ENCODE results near the gene UNC5C.

UNC5C gene

GRCh38 chr4:95544113-95545103 lies 4.4 kb downstream of the UNC5C start (continued):
- TF ChIP-seq, protein P1, sequence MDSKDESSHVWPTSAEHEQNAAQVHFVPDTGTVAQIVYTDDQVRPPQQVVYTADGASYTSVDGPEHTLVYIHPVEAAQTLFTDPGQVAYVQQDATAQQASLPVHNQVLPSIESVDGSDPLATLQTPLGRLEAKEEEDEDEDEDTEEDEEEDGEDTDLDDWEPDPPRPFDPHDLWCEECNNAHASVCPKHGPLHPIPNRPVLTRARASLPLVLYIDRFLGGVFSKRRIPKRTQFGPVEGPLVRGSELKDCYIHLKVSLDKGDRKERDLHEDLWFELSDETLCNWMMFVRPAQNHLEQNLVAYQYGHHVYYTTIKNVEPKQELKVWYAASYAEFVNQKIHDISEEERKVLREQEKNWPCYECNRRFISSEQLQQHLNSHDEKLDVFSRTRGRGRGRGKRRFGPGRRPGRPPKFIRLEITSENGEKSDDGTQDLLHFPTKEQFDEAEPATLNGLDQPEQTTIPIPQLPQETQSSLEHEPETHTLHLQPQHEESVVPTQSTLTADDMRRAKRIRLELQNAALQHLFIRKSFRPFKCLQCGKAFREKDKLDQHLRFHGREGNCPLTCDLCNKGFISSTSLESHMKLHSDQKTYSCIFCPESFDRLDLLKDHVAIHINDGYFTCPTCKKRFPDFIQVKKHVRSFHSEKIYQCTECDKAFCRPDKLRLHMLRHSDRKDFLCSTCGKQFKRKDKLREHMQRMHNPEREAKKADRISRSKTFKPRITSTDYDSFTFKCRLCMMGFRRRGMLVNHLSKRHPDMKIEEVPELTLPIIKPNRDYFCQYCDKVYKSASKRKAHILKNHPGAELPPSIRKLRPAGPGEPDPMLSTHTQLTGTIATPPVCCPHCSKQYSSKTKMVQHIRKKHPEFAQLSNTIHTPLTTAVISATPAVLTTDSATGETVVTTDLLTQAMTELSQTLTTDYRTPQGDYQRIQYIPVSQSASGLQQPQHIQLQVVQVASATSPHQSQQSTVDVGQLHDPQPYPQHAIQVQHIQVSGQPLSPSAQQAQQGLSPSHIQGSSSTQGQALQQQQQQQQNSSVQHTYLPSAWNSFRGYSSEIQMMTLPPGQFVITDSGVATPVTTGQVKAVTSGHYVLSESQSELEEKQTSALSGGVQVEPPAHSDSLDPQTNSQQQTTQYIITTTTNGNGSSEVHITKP (tag by site-specific recombination; IDR thresholded peaks at IDR 0.05) = peak; percentile 70
- TF ChIP-seq, protein P2, sequence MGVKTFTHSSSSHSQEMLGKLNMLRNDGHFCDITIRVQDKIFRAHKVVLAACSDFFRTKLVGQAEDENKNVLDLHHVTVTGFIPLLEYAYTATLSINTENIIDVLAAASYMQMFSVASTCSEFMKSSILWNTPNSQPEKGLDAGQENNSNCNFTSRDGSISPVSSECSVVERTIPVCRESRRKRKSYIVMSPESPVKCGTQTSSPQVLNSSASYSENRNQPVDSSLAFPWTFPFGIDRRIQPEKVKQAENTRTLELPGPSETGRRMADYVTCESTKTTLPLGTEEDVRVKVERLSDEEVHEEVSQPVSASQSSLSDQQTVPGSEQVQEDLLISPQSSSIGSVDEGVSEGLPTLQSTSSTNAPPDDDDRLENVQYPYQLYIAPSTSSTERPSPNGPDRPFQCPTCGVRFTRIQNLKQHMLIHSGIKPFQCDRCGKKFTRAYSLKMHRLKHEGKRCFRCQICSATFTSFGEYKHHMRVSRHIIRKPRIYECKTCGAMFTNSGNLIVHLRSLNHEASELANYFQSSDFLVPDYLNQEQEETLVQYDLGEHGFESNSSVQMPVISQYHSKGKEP (tag by site-specific recombination; IDR thresholded peaks at IDR 0.05) = no peak
- TF ChIP-seq ZNF664 (tag by site-specific recombination; IDR thresholded peaks at IDR 0.05) = no peak
- TF ChIP-seq WT1 (tag by site-specific recombination; IDR thresholded peaks at IDR 0.05) = peak; percentile 46; the same call in 1 of the 2 replicates
- no peak for TF ChIP-seq ZNF623 (tag by site-specific recombination; IDR thresholded peaks at IDR 0.05)
- TF ChIP-seq ZNF132 (tag by site-specific recombination; IDR thresholded peaks at IDR 0.05; ENCODE audit: borderline replicate concordance) = no peak
- no peak for TF ChIP-seq ZNF530 (tag by site-specific recombination; IDR thresholded peaks at IDR 0.05; ENCODE audit: low read depth)
- no peak for TF ChIP-seq IKZF3 (tag by site-specific recombination; IDR thresholded peaks at IDR 0.05)
- TF ChIP-seq MYNN (tag by site-specific recombination; IDR thresholded peaks at IDR 0.05; ENCODE audit: borderline replicate concordance) = no peak
- TF ChIP-seq, protein P3, sequence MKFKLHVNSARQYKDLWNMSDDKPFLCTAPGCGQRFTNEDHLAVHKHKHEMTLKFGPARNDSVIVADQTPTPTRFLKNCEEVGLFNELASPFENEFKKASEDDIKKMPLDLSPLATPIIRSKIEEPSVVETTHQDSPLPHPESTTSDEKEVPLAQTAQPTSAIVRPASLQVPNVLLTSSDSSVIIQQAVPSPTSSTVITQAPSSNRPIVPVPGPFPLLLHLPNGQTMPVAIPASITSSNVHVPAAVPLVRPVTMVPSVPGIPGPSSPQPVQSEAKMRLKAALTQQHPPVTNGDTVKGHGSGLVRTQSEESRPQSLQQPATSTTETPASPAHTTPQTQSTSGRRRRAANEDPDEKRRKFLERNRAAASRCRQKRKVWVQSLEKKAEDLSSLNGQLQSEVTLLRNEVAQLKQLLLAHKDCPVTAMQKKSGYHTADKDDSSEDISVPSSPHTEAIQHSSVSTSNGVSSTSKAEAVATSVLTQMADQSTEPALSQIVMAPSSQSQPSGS (tag by site-specific recombination; IDR thresholded peaks at IDR 0.05; ENCODE audit: low read depth) = no peak
- TF ChIP-seq ZBTB49 (tag by site-specific recombination; IDR thresholded peaks at IDR 0.05; ENCODE audit: low read depth) = no peak
- no peak for TF ChIP-seq ZFP41 (tag by site-specific recombination; IDR thresholded peaks at IDR 0.05; ENCODE audit: borderline replicate concordance)

GRCh38 chr4:95541889-95542607 lies 6.7 kb downstream of the UNC5C start:
- H3K36me3 ChIP-seq (ENCODE audit: control insufficient read depth in 2 of 2, insufficient read depth in 1 of 2, low read length in 2 of 2) = no peaks in the 10 kb centered on the region
- H3K27ac ChIP-seq (ENCODE audit: extremely low read depth, low read depth, low read length) = no peak overlapping the region
- CTCF ChIA-PET = interaction anchor here (0.7 to 1.3 kb wide), 4 partner anchors 9 to 1394 kb away, joined by 3 to 4 read pairs (median 3); no protein-coding TSS in a partner anchor
- no peaks in the 10 kb centered on the region for H3K9me3 ChIP-seq (ENCODE audit: control insufficient read depth, insufficient read depth, low read depth, low read length)
- no peak overlapping the region for H3K4me3 ChIP-seq (ENCODE audit: low read depth, low read length)
- POLR2A ChIA-PET = no interaction called here
- peaks cover 27% of the 10 kb centered on the region for H3K4me1 ChIP-seq (ENCODE audit: control insufficient read depth, insufficient read depth, low read length)
- TF ChIP-seq, protein P4, sequence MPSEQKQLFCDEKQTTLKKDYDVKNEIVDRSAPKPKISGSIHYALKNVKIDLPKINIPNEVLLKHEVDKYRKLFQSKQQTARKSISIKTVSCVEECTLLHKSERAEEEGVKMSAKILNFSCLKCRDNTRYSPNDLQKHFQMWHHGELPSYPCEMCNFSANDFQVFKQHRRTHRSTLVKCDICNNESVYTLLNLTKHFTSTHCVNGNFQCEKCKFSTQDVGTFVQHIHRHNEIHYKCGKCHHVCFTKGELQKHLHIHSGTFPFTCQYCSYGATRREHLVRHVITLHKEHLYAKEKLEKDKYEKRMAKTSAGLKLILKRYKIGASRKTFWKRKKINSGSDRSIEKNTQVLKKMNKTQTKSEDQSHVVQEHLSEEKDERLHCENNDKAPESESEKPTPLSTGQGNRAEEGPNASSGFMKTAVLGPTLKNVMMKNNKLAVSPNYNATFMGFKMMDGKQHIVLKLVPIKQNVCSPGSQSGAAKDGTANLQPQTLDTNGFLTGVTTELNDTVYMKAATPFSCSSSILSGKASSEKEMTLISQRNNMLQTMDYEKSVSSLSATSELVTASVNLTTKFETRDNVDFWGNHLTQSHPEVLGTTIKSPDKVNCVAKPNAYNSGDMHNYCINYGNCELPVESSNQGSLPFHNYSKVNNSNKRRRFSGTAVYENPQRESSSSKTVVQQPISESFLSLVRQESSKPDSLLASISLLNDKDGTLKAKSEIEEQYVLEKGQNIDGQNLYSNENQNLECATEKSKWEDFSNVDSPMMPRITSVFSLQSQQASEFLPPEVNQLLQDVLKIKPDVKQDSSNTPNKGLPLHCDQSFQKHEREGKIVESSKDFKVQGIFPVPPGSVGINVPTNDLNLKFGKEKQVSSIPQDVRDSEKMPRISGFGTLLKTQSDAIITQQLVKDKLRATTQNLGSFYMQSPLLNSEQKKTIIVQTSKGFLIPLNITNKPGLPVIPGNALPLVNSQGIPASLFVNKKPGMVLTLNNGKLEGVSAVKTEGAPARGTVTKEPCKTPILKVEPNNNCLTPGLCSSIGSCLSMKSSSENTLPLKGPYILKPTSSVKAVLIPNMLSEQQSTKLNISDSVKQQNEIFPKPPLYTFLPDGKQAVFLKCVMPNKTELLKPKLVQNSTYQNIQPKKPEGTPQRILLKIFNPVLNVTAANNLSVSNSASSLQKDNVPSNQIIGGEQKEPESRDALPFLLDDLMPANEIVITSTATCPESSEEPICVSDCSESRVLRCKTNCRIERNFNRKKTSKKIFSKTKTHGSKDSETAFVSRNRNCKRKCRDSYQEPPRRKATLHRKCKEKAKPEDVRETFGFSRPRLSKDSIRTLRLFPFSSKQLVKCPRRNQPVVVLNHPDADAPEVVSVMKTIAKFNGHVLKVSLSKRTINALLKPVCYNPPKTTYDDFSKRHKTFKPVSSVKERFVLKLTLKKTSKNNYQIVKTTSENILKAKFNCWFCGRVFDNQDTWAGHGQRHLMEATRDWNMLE (tag by site-specific recombination; conservative IDR thresholded peaks at IDR 0.05; ENCODE audit: low read depth) = no peak
- TF ChIP-seq OSR2 (tag by site-specific recombination; IDR thresholded peaks at IDR 0.05) (peak; percentile 45; the same call in 1 of the 2 replicates), SCRT1 (tag by site-specific recombination; IDR thresholded peaks at IDR 0.05; ENCODE audit: borderline replicate concordance) (no peak), ZNF266 (tag by site-specific recombination; IDR thresholded peaks at IDR 0.05; ENCODE audit: low read depth) (no peak), ZNF701 (tag by site-specific recombination; IDR thresholded peaks at IDR 0.05) (no peak), ZNF23 (tag by site-specific recombination; IDR thresholded peaks at IDR 0.05; ENCODE audit: borderline replicate concordance) (no peak), FEZF1 (tag by site-specific recombination; IDR thresholded peaks at IDR 0.05) (0 out of 2 replicates have a peak, but pooled peaks have one; percentile 23)

Data from HEK293 (cell line).